DND-41 (cell line): Measurements from ENCODE around the gene IQCK.
"Not testable (repeated sequence)": the region's sequence is repeated elsewhere in the genome, so short reads cannot be mapped to it uniquely, and the experiment has no call there.

Experiments used
- ATAC-seq: fragments of 200-7000 bp; cut with Tn5 transposase; 3 replicates; pipeline ENCODE4 v1.9.1; 2021; ENCODE audit warnings: low read depth; ENCODE audit not compliant: insufficient read depth
- DNase-seq: peaks from one replicate; pipeline ENCODE4 v3.0.0-alpha.2; 2020
- H2AFZ ChIP-seq: 2 replicates; pipeline ENCODE4 v1.6.0; 2012; ENCODE audit warnings: low read depth, low read length
- H3K27ac ChIP-seq: 2 replicates; pipeline ENCODE4 v1.5.1; 2012; ENCODE audit warnings: low read length, inconsistent platforms
- H3K27me3 ChIP-seq: fragments of 200-600 bp; sonication (generic); 2 replicates; pipeline ENCODE4 v1.6.0; 2012; ENCODE audit warnings: low read length, mild to moderate bottlenecking, inconsistent platforms; ENCODE audit not compliant: insufficient read depth, poor library complexity
- H3K36me3 ChIP-seq: 2 replicates; pipeline ENCODE4 v1.5.1; 2012; ENCODE audit warnings: low read length, inconsistent platforms; ENCODE audit not compliant: insufficient read depth
- H3K4me1 ChIP-seq: 2 replicates; pipeline ENCODE4 v1.5.1; 2012; ENCODE audit warnings: mild to moderate bottlenecking, low read length; ENCODE audit not compliant: insufficient read depth
- H3K4me2 ChIP-seq: 2 replicates; pipeline ENCODE4 v1.6.0; 2012; ENCODE audit warnings: mild to moderate bottlenecking, moderate library complexity, low read length, inconsistent platforms; ENCODE audit not compliant: insufficient read depth
- H3K4me3 ChIP-seq, 2 experiments: fragments of 200-600 bp in 1 of 2; shearing (Covaris generic) in 1 of 2; 2 replicates each; pipeline ENCODE4 v1.5.1; 2012 to 2016; ENCODE audit warnings: inconsistent platforms in 2 of 2, low read length in 2 of 2, mild to moderate bottlenecking in 2 of 2, low read depth in 1 of 2, moderate library complexity in 1 of 2
- H3K79me2 ChIP-seq: 2 replicates; pipeline ENCODE4 v1.6.0; 2012; ENCODE audit warnings: low read length, inconsistent platforms; ENCODE audit not compliant: insufficient read depth
- H3K9ac ChIP-seq: 2 replicates; pipeline ENCODE4 v1.6.0; 2012; ENCODE audit warnings: low read depth, mild to moderate bottlenecking, inconsistent platforms, low read length, moderate library complexity
- H3K9me3 ChIP-seq: 2 replicates; pipeline ENCODE4 v1.5.1; 2012; ENCODE audit warnings: low read length, moderate library complexity, mild to moderate bottlenecking, inconsistent platforms; ENCODE audit not compliant: insufficient read depth, severe bottlenecking
- H4K20me1 ChIP-seq: 2 replicates; pipeline ENCODE4 v1.6.0; 2012; ENCODE audit warnings: low read length; ENCODE audit not compliant: insufficient read depth
- CTCF ChIP-seq: IDR thresholded peaks from 2 replicates; pipeline ENCODE4 v1.5.1; 2012; ENCODE audit warnings: borderline replicate concordance, low read length, moderate library complexity, mild to moderate bottlenecking; ENCODE audit not compliant: poor library complexity, severe bottlenecking; ENCODE audit errors: extremely low read depth
- EZH2 ChIP-seq: IDR thresholded peaks from 3 replicates; pipeline ENCODE4 v1.6.1; 2012; ENCODE audit warnings: borderline replicate concordance, low read depth, mild to moderate bottlenecking, moderate library complexity, low read length, inconsistent platforms; ENCODE audit not compliant: severe bottlenecking

Gene IQCK

GRCh38 chr16:19785512-19786130, 67.5 kb downstream of the IQCK start:
- no peaks in the 10 kb centered on the region for H3K79me2 ChIP-seq
- H3K4me3 ChIP-seq: no peak overlapping the region
- H2AFZ ChIP-seq: no peak overlapping the region
- H3K4me1 ChIP-seq: no peaks in the 10 kb centered on the region
- no peak overlapping the region for H3K4me2 ChIP-seq
- ATAC-seq: no peak
- H3K27ac ChIP-seq: no peak overlapping the region
- no peak overlapping the region for H3K9ac ChIP-seq
- no peak for DNase-seq
- no peaks in the 10 kb centered on the region for H3K9me3 ChIP-seq
- TF ChIP-seq CTCF (no peak), EZH2 (no peak)
- H3K27me3 ChIP-seq: no peaks in the 10 kb centered on the region
- no peaks in the 10 kb centered on the region for H3K36me3 ChIP-seq
- H4K20me1 ChIP-seq: no peaks in the 10 kb centered on the region

GRCh38 chr16:19801369-19801768, 83.3 kb downstream of the IQCK start:
- H3K27me3 ChIP-seq, H3K79me2 ChIP-seq, H3K27ac ChIP-seq, H3K4me3 ChIP-seq, H3K9ac ChIP-seq, H3K9me3 ChIP-seq, H4K20me1 ChIP-seq, DNase-seq, H3K36me3 ChIP-seq, ATAC-seq, H3K4me2 ChIP-seq, H2AFZ ChIP-seq: not testable (repeated sequence)
- H3K4me1 ChIP-seq: peaks cover 20% of the 10 kb centered on the region

GRCh38 chr16:19801824-19802223, 83.8 kb downstream of the IQCK start:
- H3K79me2 ChIP-seq, H3K4me3 ChIP-seq, H3K4me2 ChIP-seq, H3K9ac ChIP-seq, H2AFZ ChIP-seq, H3K27me3 ChIP-seq, H4K20me1 ChIP-seq, DNase-seq, H3K9me3 ChIP-seq, H3K36me3 ChIP-seq, H3K27ac ChIP-seq, ATAC-seq: not testable (repeated sequence)
- H3K4me1 ChIP-seq: peaks cover 20% of the 10 kb centered on the region

GRCh38 chr16:19802612-19803011, 84.5 kb downstream of the IQCK start:
- Histone ChIP-seq H3K36me3 (no peaks in the 10 kb centered on the region), H3K9me3 (peaks cover 8% of the 10 kb centered on the region), H2AFZ (no peak overlapping the region), H3K4me2 (no peak overlapping the region), H3K27me3 (no peaks in the 10 kb centered on the region), H3K79me2 (no peaks in the 10 kb centered on the region), H3K27ac (no peak overlapping the region), H3K4me3 (no peak overlapping the region), H3K9ac (no peak overlapping the region), H4K20me1 (no peaks in the 10 kb centered on the region), H3K4me1 (peaks cover 20% of the 10 kb centered on the region)
- ATAC-seq (no peak), DNase-seq (no peak)
- TF ChIP-seq CTCF (no peak), EZH2 (no peak)
